IMR-90 (cell line): ENCODE results near the gene SPATA2L. TPM values are rescaled to one million over a fixed set of nuclear protein-coding genes. Genes with fewer than 3 reads are reported as not detected.

ENCODE experiments used
- ATAC-seq: fragments of 200-7000 bp; cut with Tn5 transposase; 2 replicates; pipeline ENCODE4 v1.9.1; 2020; ENCODE audit warnings: low read depth, mild to moderate bottlenecking, moderate library complexity
- BruUV-seq: library from RNA; stranded (reverse); fragments of 400-500 nt; replicated peaks from 2 replicates; lab custom pipeline; 2021; lab: Mats Ljungman, UMichigan
- CTCF ChIA-PET: fragments of 300-600 bp; formaldehyde crosslinking; extraction: SDS; loops from one replicate; lab custom pipeline; 2021; ENCODE audit warnings: antibody characterized with exemption; lab: Yijun Ruan, JAX
- POLR2A ChIA-PET: fragments of 300-600 bp; sonication (Branson Sonifier 250); formaldehyde crosslinking; loops from one replicate; lab custom pipeline; 2022; ENCODE audit warnings: antibody characterized with exemption; ENCODE audit not compliant: unreplicated experiment; lab: Charles Lee
- DNase-seq: peaks from one replicate; pipeline ENCODE4 v3.0.0; 2013
- H2AFZ ChIP-seq: replicated peaks from 2 replicates; pipeline ENCODE3; 2013; ENCODE audit warnings: low read length, mild to moderate bottlenecking; ENCODE audit not compliant: poor library complexity
- H2AK5ac ChIP-seq: 2 replicates; pipeline ENCODE4 v1.6.1; 2013; ENCODE audit warnings: low read depth, low read length, inconsistent platforms
- H2AK9ac ChIP-seq: replicated peaks from 2 replicates; pipeline ENCODE3; 2013; ENCODE audit warnings: mild to moderate bottlenecking, low read depth, low read length, moderate library complexity; ENCODE audit not compliant: poor library complexity
- H2BK120ac ChIP-seq: 2 replicates; pipeline ENCODE4 v1.6.1; 2013; ENCODE audit warnings: low read depth, low read length, inconsistent platforms
- H2BK15ac ChIP-seq: 3 replicates; pipeline ENCODE4 v1.6.1; 2013; ENCODE audit warnings: low read depth, low read length, inconsistent platforms
- H2BK20ac ChIP-seq: 2 replicates; pipeline ENCODE4 v1.6.1; 2013; ENCODE audit warnings: low read depth, mild to moderate bottlenecking, inconsistent platforms, low read length, moderate library complexity
- H2BK5ac ChIP-seq: 2 replicates; pipeline ENCODE4 v1.6.1; 2013; ENCODE audit warnings: mild to moderate bottlenecking, low read depth, low read length, inconsistent platforms; ENCODE audit not compliant: poor library complexity, severe bottlenecking
- H3K14ac ChIP-seq: replicated peaks from 2 replicates; pipeline ENCODE4 v1.6.1; 2013; ENCODE audit warnings: low read depth, low read length, inconsistent platforms
- H3K18ac ChIP-seq: 2 replicates; pipeline ENCODE4 v1.6.1; 2013; ENCODE audit warnings: low read depth, low read length, control low read depth
- H3K23ac ChIP-seq: 2 replicates; pipeline ENCODE4 v1.6.1; 2013; ENCODE audit warnings: low read depth, low read length, inconsistent platforms
- H3K27ac ChIP-seq: 2 replicates; pipeline ENCODE4 v1.5.1; 2013; ENCODE audit warnings: mild to moderate bottlenecking, control low read depth, low read length; ENCODE audit not compliant: insufficient read depth
- H3K27me3 ChIP-seq: 2 replicates; pipeline ENCODE4 v1.6.1; 2013; ENCODE audit warnings: low read length; ENCODE audit not compliant: control insufficient read depth, insufficient read depth
- H3K36me3 ChIP-seq: 2 replicates; pipeline ENCODE4 v1.6.1; 2013; ENCODE audit warnings: low read length, mixed read lengths; ENCODE audit not compliant: control insufficient read depth, insufficient read depth
- H3K4ac ChIP-seq: 2 replicates; pipeline ENCODE4 v1.6.1; 2013; ENCODE audit warnings: low read depth, low read length, inconsistent platforms
- H3K4me1 ChIP-seq: 2 replicates; pipeline ENCODE4 v1.6.1; 2013; ENCODE audit warnings: low read length, mixed read lengths; ENCODE audit not compliant: control insufficient read depth, insufficient read depth
- H3K4me2 ChIP-seq: 2 replicates; pipeline ENCODE4 v1.6.1; 2013; ENCODE audit warnings: low read depth, mild to moderate bottlenecking, control low read depth, low read length, moderate library complexity
- H3K4me3 ChIP-seq: 2 replicates; pipeline ENCODE4 v1.5.1; 2013; ENCODE audit warnings: low read depth, mild to moderate bottlenecking, control low read depth, low read length, moderate library complexity; ENCODE audit not compliant: insufficient read depth
- H3K56ac ChIP-seq: 2 replicates; pipeline ENCODE4 v1.6.1; 2013; ENCODE audit warnings: low read length, inconsistent platforms; ENCODE audit not compliant: insufficient read depth; ENCODE audit errors: extremely low read depth
- H3K79me1 ChIP-seq, 2 experiments: 2 replicates each; pipeline ENCODE4 v1.6.1; 2013; ENCODE audit warnings: low read length in 2 of 2, inconsistent platforms in 1 of 2, low read depth in 1 of 2
- H3K9ac ChIP-seq: 2 replicates; pipeline ENCODE4 v1.6.1; 2013; ENCODE audit warnings: low read depth, low read length, control low read depth
- H3K9me1 ChIP-seq: 2 replicates; pipeline ENCODE4 v1.6.1; 2013; ENCODE audit warnings: low read length, inconsistent platforms; ENCODE audit not compliant: insufficient read depth
- H3K9me3 ChIP-seq: 2 replicates; pipeline ENCODE4 v1.6.1; 2013; ENCODE audit warnings: low read length; ENCODE audit not compliant: control insufficient read depth, insufficient read depth
- H4K20me1 ChIP-seq: 2 replicates; pipeline ENCODE4 v1.6.1; 2013; ENCODE audit warnings: low read length, inconsistent platforms; ENCODE audit not compliant: insufficient read depth
- H4K5ac ChIP-seq: 2 replicates; pipeline ENCODE4 v1.6.1; 2013; ENCODE audit warnings: mild to moderate bottlenecking, low read depth, low read length, control low read depth
- H4K8ac ChIP-seq, 2 experiments: 2 replicates each; pipeline ENCODE4 v1.6.1; 2013; ENCODE audit warnings: low read depth in 2 of 2, low read length in 2 of 2, control low read depth in 1 of 2, inconsistent platforms in 1 of 2
- H4K91ac ChIP-seq: 2 replicates; pipeline ENCODE4 v1.6.1; 2013; ENCODE audit warnings: low read depth, low read length, inconsistent platforms; ENCODE audit not compliant: insufficient read depth
- MAZ ChIP-seq: IDR thresholded peaks from 2 replicates; pipeline ENCODE4 v1.6.1; 2012; ENCODE audit warnings: low read depth, mild to moderate bottlenecking, low read length, improper control_type of control experiment, moderate library complexity, borderline replicate concordance
- MXI1 ChIP-seq: IDR thresholded peaks from 2 replicates; pipeline ENCODE4 v1.6.1; 2012; ENCODE audit warnings: low read depth, mild to moderate bottlenecking, low read length, moderate library complexity, borderline replicate concordance
- WGBS, 2 experiments: methylation state at CpG; one replicate each; pipeline versions ENCODE4 v1.1.5 to v1.1.7; 2013; ENCODE audit warnings: missing lambda C conversion rate in 2 of 2; ENCODE audit not compliant: insufficient read length in 1 of 2; ENCODE audit errors: extremely low coverage in 2 of 2; 5-methylcytosine and 5-hydroxymethylcytosine counted together
- dilution Hi-C: fragments of 300-500 bp; cut with HindIII; formaldehyde crosslinking; loops from one replicate; pipeline ENCODE4 v1.14.3; 2018; ENCODE audit warnings: low sequenced_read_pairs; ENCODE audit not compliant: unreplicated experiment
- in situ Hi-C: fragments of 300-500 bp; cut with MboI; formaldehyde crosslinking; loops from 3 replicates; pipeline ENCODE4 v1.14.3; 2019; ENCODE audit warnings: low sequenced_read_pairs, inconsistent platforms, mixed read lengths
- intact Hi-C: fragments of 100-400 bp; cut with micrococcal nuclease; formaldehyde crosslinking; loops from 2 replicates; pipeline ENCODE4 v1.10.0; 2022
- polyA plus RNA-seq, 3 experiments: library from polyadenylated mRNA; depleted of rRNA; stranded (reverse); fragments of >200 nt; gene quantifications; 2 replicates each; pipeline ENCODE4 v1.2.3, GENCODE V29; 2012; ENCODE audit warnings: low replicate concordance in 1 of 3
- total RNA-seq: library from RNA; depleted of rRNA; stranded (reverse); fragments of >200 nt; gene quantifications from 2 replicates; pipeline ENCODE4 v1.2.3, GENCODE V29; 2012
- TF ChIP-seq, protein P1 (sequence below): fragments of 150-350 bp; IDR thresholded peaks from 2 replicates; pipeline ENCODE4 v1.6.1; 2016; ENCODE audit warnings: low read depth, mild to moderate bottlenecking, low read length, moderate library complexity, borderline replicate concordance
- TF ChIP-seq, protein P2 (sequence below): conservative IDR thresholded peaks from 2 replicates; pipeline ENCODE4 v1.5.1; 2012; ENCODE audit warnings: mild to moderate bottlenecking, low read depth, low read length, improper control_type of control experiment

The SPATA2L gene
- total and polyA plus RNA-seq, 2 of the 4 experiments (the other 2 are of a cell fraction), result 4.8 to 6.9 TPM

DNA sequence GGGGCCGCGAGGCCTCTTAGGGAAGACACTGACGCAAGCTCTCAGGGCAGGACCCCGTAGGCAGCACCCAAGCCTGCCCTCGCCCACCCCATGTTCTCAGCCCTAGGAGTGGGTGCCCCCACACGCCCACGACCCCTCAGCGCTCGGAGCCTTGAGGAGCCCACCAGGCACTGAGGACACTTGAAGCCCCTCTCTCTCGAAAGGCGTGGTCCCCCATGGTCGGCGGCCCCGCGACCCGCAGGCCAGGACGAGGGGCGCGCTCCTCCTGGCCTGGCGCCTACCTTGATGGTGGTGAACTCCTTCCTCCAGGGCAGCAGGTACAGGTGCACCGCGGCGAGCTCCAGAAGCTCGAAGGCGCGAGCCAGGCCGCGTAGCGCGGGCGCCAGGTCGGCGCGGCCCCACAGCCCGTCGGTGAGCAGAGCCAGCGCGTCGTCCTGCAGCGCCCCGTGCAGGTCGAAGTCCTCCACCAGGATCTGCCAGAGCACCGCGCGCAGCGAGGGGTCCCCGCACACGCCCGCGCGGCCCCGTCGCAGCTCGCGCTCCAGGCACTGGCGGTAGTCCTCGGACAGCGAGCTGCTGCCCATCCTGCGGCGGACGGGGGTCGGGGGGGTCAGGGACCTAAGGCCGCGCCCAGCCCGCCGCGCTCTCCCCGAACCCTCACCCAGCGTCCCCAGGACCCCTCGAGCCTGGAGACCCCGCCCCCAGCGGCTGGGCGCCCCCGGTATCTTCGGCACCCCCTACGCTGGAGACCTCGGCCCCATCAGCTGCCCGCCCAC, 668 bp downstream of the SPATA2L start:
- dilution Hi-C loops, result no loop called here
- peak overlapping the region; percentile 86 for H3K4me2 ChIP-seq
- no peaks in the 10 kb centered on the region for H3K27me3 ChIP-seq
- H3K14ac ChIP-seq, result peak overlapping the region; percentile 10; the same call in 1 of the 2 replicates
- WGBS, 2 experiments, result 2% methylated on average over 49 of the region's 78 CpGs; no CpG with 5 or more reads in 1 of the 2 experiments
- intact Hi-C loops, result loop anchor here (2.0 kb wide), 2 partner anchors 92 to 160 kb away; no protein-coding TSS in a partner anchor
- H3K23ac ChIP-seq, result no peak overlapping the region
- H2AK5ac ChIP-seq, result peak overlapping the region; percentile 86
- peak overlapping the region; percentile 100 for H3K4me3 ChIP-seq
- peak overlapping the region; percentile 95 for H2AK9ac ChIP-seq
- no peaks in the 10 kb centered on the region for H3K9me1 ChIP-seq
- peak overlapping the region; percentile 89 for H3K9ac ChIP-seq
- H4K8ac ChIP-seq, result peak overlapping the region in 1 of 2 experiments; percentile 37; a peak in 1 of 4 replicates
- H2BK20ac ChIP-seq, result no peak overlapping the region
- peaks cover 10% of the 10 kb centered on the region; the same call in 1 of the 2 replicates for H3K36me3 ChIP-seq
- no peak overlapping the region for H4K91ac ChIP-seq
- TF ChIP-seq, protein P1, sequence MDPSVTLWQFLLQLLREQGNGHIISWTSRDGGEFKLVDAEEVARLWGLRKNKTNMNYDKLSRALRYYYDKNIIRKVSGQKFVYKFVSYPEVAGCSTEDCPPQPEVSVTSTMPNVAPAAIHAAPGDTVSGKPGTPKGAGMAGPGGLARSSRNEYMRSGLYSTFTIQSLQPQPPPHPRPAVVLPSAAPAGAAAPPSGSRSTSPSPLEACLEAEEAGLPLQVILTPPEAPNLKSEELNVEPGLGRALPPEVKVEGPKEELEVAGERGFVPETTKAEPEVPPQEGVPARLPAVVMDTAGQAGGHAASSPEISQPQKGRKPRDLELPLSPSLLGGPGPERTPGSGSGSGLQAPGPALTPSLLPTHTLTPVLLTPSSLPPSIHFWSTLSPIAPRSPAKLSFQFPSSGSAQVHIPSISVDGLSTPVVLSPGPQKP, result no peak
- TF ChIP-seq MAZ (no peak), MXI1 (0 out of 2 replicates have a peak, but pooled peaks have one; percentile 42)
- TF ChIP-seq, protein P2, sequence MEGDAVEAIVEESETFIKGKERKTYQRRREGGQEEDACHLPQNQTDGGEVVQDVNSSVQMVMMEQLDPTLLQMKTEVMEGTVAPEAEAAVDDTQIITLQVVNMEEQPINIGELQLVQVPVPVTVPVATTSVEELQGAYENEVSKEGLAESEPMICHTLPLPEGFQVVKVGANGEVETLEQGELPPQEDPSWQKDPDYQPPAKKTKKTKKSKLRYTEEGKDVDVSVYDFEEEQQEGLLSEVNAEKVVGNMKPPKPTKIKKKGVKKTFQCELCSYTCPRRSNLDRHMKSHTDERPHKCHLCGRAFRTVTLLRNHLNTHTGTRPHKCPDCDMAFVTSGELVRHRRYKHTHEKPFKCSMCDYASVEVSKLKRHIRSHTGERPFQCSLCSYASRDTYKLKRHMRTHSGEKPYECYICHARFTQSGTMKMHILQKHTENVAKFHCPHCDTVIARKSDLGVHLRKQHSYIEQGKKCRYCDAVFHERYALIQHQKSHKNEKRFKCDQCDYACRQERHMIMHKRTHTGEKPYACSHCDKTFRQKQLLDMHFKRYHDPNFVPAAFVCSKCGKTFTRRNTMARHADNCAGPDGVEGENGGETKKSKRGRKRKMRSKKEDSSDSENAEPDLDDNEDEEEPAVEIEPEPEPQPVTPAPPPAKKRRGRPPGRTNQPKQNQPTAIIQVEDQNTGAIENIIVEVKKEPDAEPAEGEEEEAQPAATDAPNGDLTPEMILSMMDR, result peak; percentile 40
- no peak overlapping the region for H2BK120ac ChIP-seq
- H3K79me1 ChIP-seq, result peaks cover 5 to 20% of the 10 kb centered on the region in 2 experiments; a peak in 2 of 4 replicates
- peak overlapping the region; percentile 97 for H2AFZ ChIP-seq
- no TSS peak for BruUV-seq
- peaks cover 28% of the 10 kb centered on the region for H4K20me1 ChIP-seq
- peak overlapping the region; percentile 1; the same call in 1 of the 2 replicates for H3K4ac ChIP-seq
- no peak overlapping the region for H4K5ac ChIP-seq
- ATAC-seq, result peak; percentile 6
- H3K18ac ChIP-seq, result no peak overlapping the region
- H3K56ac ChIP-seq, result no peak overlapping the region
- ChIA-PET CTCF (interaction anchor here (0.7 to 3.2 kb wide), 9 partner anchors 10 to 160 kb away, joined by 3 to 19 read pairs (median 3); no protein-coding TSS in a partner anchor), POLR2A (no interaction called here)
- peak; percentile 24 for DNase-seq
- peaks cover 11% of the 10 kb centered on the region for H3K4me1 ChIP-seq
- in situ Hi-C loops, result no loop called here
- peak overlapping the region; percentile 64; the same call in 1 of the 2 replicates for H3K27ac ChIP-seq
- H2BK5ac ChIP-seq, result peak overlapping the region; percentile 35
- no peak overlapping the region for H2BK15ac ChIP-seq
- H3K9me3 ChIP-seq, result no peaks in the 10 kb centered on the region
